COR-L47 (cell line): ENCODE data around the gene STIMATE.

Source experiments
- DNase-seq: peaks from one replicate; lab custom pipeline; 2025; lab: John Stamatoyannopoulos, UW

Gene STIMATE

GRCh38 chr3:52841211-52841980 is 56.0 kb downstream of the STIMATE start:
- no peak for DNase-seq

GRCh38 chr3:52839892-52840545 is 57.3 kb downstream of the STIMATE start:
- no peak for DNase-seq

DNA sequence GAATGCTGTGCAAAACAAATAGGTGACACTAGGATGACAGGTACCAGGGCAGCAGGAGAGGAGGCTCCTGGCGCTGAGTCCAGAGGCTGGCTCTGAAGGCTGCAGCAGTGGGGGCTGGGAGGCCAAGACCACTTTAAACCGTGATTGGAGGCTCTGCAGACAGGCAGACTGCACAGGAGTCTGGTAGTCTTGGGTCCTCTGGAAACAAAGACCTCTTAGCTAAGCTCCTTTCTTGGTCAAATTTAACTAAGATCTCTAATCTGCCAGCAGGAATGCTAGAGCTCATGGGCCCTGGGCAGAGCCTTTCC is 58.1 kb downstream of the STIMATE start:
- DNase-seq = no peak

GRCh38 chr3:52838561-52839267 is 58.6 kb downstream of the STIMATE start:
- DNase-seq = no peak

- DNase-seq = no peak
These were observed 60.4 kb downstream of the STIMATE start for GRCh38 chr3:52836986-52837385.

GRCh38 chr3:52836471-52836845 is 60.9 kb downstream of the STIMATE start:
- no peak for DNase-seq

DNA sequence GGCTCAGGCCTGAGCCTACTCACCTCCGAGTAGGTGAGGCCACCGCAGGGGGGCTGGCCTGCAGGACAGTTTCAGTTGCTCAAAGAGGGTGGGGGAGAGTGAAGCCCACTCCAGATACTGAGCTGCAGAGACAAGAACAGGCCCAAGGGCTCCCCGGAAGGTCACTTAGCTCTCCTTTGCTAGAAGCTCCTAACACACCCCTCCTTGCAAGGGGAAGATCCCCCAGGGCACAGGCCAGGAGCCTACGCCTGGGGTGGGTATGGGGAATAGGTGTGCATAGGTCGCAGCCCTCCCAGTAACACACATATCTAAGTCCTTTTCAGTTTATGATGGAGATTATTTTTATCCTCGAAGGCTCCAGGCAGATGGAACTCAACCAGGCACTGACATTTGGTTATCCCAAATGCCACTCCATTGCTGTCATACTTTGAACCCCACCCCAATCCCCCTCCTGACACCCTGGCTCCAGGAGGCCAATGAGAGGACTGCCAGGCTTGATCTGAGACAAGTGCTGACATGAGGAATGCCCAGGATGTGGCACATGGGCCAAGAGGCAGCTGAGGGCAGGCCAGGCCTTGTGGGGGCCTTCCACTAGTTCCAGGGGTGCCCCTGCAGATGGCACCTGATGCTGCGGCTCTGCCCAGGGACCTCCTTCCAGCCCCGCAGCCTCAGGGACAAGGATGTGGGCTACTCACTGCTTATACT is 61.4 kb downstream of the STIMATE start:
- no peak for DNase-seq

DNA sequence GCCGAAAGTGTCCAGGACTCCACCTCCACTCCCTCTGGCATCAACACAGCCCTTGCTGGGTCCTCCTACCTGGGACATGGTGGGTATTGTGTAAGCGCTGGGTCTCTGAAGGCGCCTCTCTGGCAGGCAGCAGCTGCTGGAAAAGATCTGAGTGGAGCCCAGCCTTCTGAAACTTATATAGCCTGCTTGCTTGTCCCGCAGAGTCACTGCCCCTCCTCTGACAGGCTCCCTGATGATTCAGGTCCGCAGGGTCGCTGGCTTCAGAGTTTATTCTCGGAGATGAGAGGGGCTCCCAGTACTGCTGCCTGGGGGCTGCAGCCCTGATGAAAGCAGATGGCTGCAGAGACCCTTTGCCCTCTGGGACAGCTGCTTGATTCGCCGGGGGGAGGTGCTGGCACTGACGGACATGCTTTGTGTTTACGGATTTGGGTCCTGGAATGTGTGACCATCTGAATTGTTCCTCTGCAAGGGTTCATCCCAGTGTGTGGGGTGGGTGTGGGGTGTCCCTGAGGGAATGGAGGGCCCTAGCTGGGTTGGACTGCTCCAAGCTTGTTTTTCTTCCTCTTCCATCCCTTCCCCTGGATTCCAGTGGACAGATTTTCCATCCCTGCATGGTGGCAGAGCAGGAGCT is 62.4 kb downstream of the STIMATE start, which contains the start of gene MUSTN1:
MUSTN1 (minus strand) TSS at position 149 of the 631 bp plus-strand sequence; CDS start at position 78, 71 bp downstream.
- no peak for DNase-seq

GRCh38 chr3:52833202-52833601 is 64.1 kb downstream of the STIMATE start:
- no peak for DNase-seq

- no peak for DNase-seq
These were observed 65.6 kb downstream of the STIMATE start for GRCh38 chr3:52831500-52832301.

- no peak for DNase-seq
These were observed 66.7 kb downstream of the STIMATE start, which contains the start of gene ITIH4 for GRCh38 chr3:52830535-52831258. Gene ITIH4, minus strand, starts transcription at chr3:52830672. Its CDS starts 30 bp downstream, at chr3:52830642.

DNA sequence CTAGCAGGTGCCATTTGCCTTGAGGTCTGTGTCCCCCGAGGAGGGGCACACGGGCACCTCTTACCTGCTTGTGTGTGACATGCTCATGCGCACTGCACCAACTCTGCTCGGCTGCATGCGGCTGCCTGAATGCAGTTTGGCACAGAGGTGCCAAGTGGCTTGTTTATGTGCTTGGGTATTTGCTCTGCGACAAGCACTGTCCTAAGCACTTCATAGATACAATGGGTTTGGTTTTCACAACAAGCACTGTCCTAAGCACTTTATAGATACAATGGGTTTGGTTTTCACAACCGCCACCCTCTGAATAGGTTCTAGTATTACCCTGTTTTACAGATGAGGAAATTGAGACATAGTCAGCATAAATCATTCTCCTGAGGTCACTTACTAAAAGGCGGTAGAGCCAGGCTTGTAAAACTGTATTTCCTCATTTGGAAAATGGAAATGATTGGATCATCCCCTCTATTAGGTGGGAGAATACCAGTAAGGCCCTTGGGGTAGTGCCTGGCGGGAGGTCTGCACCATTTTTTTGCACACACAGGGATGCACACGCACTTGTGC is 67.4 kb downstream of the STIMATE start:
- no peak for DNase-seq

DNA sequence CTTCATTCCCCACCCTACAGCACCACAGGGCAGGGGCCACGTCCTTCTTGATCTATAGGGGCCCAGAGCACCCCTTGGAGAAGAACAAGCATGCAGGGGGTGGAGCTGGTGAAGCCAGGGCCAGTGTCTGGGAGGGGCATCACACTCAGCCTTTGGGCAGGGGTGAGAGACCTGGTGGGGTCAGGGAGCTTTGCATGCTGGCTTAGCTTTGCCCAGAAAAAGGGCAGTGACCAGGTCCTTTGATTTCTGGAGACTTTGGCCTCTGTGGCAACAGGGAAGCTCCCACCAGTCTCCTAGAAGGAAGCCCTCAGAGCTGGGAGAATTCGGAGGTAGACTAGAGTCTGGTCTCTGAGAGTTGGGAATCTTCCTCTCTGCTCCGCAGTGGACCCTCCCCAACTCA is 67.9 kb downstream of the STIMATE start:
- DNase-seq = no peak

DNA sequence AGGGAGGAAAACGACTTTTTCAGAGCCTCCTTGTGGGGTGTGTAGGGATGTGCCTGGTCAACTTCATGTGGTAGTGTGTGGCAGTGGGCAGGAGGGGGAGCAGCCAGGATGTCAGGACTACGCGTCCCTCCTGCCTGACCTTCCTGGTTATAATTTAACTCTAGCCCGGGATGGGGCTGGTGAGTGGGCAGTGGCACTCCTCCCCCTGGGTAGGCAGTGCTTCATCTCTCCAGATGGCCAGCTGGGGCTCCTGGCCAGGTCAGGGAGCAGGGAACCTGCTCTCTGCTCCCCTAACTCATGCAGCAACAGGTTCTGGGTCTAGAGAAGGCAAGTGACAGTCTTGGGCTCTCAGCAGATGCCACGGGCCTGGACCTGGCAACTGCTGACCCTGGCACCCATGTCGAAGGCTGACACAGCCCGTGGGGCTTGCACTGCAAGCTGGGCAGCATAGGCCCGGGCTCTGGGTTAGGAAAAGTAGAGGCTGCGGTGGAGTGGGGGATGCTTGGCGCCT is 69.4 kb downstream of the STIMATE start:
- no peak for DNase-seq

- DNase-seq = no peak
These were observed 69.9 kb downstream of the STIMATE start for GRCh38 chr3:52827441-52827840.

GRCh38 chr3:52824037-52824436 is 73.3 kb downstream of the STIMATE start:
- no peak for DNase-seq

- no peak for DNase-seq
These were observed 75.0 kb downstream of the STIMATE start for GRCh38 chr3:52822363-52822762.

DNA sequence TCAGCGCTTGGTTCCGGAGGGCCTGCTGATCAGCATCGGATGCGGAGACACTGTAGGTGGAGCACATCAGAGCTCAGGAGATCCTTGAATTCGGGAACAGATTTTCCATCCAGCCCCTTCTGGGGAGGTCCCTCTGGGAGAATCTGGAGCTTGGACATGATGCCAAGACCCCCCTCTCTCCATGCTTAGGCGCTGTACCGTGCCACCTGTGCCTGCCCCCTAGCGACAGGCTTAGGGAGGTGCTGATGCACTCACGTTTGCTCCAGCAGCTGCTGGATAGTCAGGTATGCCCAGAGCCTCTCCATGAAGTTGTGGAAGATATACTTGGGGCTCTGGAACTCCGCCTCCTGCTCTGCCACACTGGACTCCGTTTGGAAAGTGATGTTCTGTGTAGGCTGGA is 76.6 kb downstream of the STIMATE start:
- DNase-seq = no peak

DNA sequence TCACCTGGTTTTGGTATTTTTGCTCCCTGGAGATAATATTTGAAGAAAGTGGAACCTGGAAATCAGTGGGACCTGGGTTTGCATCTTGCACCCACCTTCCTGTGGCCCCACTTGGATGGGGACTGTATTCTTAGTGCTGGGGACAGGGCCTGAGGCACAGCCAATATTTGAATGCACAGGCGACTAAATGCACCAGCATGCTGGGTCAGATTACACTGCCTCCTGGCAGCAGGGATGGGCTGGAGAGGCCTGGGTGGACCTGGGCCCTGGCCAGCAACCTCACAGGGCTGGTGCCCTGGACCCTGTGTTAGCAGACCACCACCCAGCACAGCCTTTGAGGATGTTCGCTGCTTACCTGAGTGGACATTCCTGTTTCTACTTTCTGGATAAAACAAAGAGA is 77.4 kb downstream of the STIMATE start:
- no peak for DNase-seq

DNA sequence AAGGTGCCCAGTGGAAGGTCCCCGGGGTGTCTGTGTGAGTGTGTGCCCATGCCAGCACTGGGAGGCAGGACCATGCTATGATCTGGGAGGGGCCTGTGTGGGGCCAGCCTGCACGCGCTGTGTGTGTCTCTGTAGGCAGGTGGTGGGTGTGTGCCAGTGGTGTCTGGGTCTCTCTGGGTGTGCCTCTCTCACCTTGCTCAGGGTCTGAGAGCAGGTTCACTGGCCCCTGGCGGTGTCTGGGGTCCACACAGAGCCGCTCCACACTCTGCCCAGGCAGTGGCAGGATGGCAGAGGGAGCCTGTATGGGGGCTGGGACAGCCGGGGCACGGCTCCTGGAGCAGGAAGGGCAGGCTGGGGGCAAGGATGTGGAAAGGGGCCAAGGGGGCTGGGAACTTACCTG is 79.5 kb downstream of the STIMATE start:
- DNase-seq = no peak
